Epithelial cell of proximal tubule (primary cell): ENCODE data around the gene MEGF9. TPM values are rescaled to one million over a fixed set of nuclear protein-coding genes. Genes with fewer than 3 reads are reported as not detected.

Source experiments
- DNase-seq: peaks from one replicate; pipeline ENCODE4 v3.0.0-alpha.2; 2011; ENCODE audit warnings: low read depth
- H3K4me3 ChIP-seq: 2 replicates; pipeline ENCODE4 v1.5.1; 2011; ENCODE audit warnings: low read depth, mild to moderate bottlenecking, low read length
- total RNA-seq: library from RNA; depleted of rRNA; stranded (reverse); fragments of >200 nt; gene quantifications from 2 replicates; pipeline ENCODE4 v1.2.3, GENCODE V29; 2015
- TF ChIP-seq, protein P1 (sequence below): conservative IDR thresholded peaks from 2 replicates; pipeline ENCODE4 v1.5.1; 2012; ENCODE audit warnings: low read depth, mild to moderate bottlenecking, low read length

The MEGF9 gene
- total RNA-seq, 1 donor from 2014 or later: 11.1 TPM

DNA sequence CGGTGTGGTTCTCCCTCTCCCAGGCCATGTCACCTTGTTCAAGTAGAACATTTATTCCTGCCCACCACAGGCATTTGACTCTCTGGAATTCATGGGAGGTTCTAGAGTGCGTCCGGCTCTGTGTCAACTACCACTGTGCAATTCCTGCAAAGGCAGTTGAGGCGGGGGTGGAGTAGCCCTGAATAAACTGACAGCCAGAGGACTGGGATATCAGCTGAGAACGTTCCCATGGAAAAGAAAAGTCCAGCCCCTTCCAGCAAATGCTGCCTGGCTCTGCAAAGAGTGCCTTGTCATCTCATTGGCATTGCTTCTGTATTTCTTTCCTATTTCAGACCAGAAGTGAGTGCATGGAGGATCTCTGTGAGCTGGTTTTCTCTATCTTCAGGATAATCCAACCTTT is 18.9 kb upstream of the MEGF9 start:
- peak; percentile 88 for DNase-seq
- TF ChIP-seq, protein P1, sequence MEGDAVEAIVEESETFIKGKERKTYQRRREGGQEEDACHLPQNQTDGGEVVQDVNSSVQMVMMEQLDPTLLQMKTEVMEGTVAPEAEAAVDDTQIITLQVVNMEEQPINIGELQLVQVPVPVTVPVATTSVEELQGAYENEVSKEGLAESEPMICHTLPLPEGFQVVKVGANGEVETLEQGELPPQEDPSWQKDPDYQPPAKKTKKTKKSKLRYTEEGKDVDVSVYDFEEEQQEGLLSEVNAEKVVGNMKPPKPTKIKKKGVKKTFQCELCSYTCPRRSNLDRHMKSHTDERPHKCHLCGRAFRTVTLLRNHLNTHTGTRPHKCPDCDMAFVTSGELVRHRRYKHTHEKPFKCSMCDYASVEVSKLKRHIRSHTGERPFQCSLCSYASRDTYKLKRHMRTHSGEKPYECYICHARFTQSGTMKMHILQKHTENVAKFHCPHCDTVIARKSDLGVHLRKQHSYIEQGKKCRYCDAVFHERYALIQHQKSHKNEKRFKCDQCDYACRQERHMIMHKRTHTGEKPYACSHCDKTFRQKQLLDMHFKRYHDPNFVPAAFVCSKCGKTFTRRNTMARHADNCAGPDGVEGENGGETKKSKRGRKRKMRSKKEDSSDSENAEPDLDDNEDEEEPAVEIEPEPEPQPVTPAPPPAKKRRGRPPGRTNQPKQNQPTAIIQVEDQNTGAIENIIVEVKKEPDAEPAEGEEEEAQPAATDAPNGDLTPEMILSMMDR: no peak
- no peak overlapping the region for H3K4me3 ChIP-seq

- TF ChIP-seq, protein P1: no peak
- H3K4me3 ChIP-seq: no peak overlapping the region
- peak; percentile 99 for DNase-seq
These were observed 16.6 kb upstream of the MEGF9 start for GRCh38 chr9:120730654-120731514.

GRCh38 chr9:120729791-120730241 is 15.5 kb upstream of the MEGF9 start:
- H3K4me3 ChIP-seq: no peak overlapping the region
- no peak for DNase-seq
- TF ChIP-seq, protein P1: peak; percentile 56

- no peak overlapping the region for H3K4me3 ChIP-seq
- DNase-seq: no peak
- TF ChIP-seq, protein P1: no peak
These were observed 12.2 kb upstream of the MEGF9 start for GRCh38 chr9:120726484-120726883.

GRCh38 chr9:120725907-120726306 is 11.6 kb upstream of the MEGF9 start:
- TF ChIP-seq, protein P1: no peak
- H3K4me3 ChIP-seq: no peak overlapping the region
- DNase-seq: no peak

DNA sequence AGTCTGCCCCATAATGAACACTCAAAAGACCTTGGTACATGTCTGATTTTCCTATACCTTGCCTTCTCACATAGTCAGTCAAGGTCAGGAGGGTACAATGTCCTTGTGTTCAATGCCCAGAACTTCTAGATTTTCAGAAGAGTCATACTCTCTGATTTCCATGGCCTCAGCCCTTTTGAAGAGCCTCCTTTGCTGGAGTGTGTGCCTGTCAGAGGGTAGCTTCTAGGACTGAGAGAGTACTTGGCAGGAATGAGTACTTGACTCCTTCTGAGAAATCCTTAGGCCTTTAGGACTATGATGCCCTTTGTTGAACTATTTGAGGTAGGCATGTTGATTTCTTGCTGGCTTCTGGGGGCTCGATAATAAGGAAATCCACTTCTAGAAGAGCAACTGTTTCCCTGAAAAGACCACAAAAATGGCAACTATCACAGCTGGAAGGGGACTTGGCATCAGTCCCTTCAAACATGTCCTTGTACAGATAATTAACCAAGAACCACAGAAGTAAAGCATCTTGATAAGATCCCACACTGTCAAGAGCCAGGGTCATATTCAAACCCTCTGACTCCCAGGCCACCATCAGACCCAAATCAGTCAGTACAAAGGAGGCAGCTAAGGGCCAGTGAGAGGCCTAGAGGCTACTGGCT is 10.6 kb upstream of the MEGF9 start:
- no peak for DNase-seq
- no peak overlapping the region for H3K4me3 ChIP-seq
- TF ChIP-seq, protein P1: no peak
